ENCODE measurements around the gene UGT1A6. TPM values are rescaled to one million over a fixed set of nuclear protein-coding genes. Genes with fewer than 3 reads are reported as not detected.

UGT1A6 gene
- total and polyA plus RNA-seq, 2 of the 4 experiments (the other 2 are of a cell fraction), result not detected

DNA sequence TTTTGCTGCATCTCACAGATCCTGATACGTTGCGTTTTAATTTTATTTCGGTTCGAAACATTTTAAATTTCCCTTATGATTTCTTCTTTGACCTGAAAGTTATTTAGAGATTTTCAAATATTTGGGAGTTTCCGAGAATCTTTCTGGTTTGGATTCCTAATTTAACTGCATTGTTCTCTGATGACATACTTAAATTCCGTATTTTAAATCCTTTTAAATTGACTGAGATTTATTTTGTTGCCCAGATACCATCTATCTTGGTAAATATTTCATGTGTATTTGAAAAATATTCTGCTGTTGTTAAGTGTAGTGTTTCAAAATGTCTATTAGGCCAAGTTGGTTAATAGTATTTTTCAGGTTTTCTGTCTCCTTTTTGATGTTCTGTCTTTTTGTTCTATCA is 123.2 kb downstream of the UGT1A6 start:
- no peak overlapping the region for H3K56ac ChIP-seq (ENCODE audit: extremely low read depth, insufficient read depth, low read length)
- H3K79me1 ChIP-seq (ENCODE audit: low read depth in 1 of 2, low read length in 2 of 2), result no peaks in the 10 kb centered on the region
- H3K4me3 ChIP-seq (ENCODE audit: insufficient read depth, low read depth, low read length), result no peak overlapping the region
- no peak overlapping the region for H3K18ac ChIP-seq (ENCODE audit: low read depth, low read length)
- CTCF ChIA-PET, result no interaction called here
- no peak for TF ChIP-seq MAZ (IDR thresholded peaks at IDR 0.05; ENCODE audit: borderline replicate concordance, low read depth, low read length)
- TF ChIP-seq RFX5 (IDR thresholded peaks at IDR 0.05; ENCODE audit: low read depth, low read length), result no peak
- TF ChIP-seq NFE2L2 (IDR thresholded peaks at IDR 0.05; ENCODE audit: low read depth, low read length), result no peak
- TF ChIP-seq, protein P1, sequence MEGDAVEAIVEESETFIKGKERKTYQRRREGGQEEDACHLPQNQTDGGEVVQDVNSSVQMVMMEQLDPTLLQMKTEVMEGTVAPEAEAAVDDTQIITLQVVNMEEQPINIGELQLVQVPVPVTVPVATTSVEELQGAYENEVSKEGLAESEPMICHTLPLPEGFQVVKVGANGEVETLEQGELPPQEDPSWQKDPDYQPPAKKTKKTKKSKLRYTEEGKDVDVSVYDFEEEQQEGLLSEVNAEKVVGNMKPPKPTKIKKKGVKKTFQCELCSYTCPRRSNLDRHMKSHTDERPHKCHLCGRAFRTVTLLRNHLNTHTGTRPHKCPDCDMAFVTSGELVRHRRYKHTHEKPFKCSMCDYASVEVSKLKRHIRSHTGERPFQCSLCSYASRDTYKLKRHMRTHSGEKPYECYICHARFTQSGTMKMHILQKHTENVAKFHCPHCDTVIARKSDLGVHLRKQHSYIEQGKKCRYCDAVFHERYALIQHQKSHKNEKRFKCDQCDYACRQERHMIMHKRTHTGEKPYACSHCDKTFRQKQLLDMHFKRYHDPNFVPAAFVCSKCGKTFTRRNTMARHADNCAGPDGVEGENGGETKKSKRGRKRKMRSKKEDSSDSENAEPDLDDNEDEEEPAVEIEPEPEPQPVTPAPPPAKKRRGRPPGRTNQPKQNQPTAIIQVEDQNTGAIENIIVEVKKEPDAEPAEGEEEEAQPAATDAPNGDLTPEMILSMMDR (conservative IDR thresholded peaks at IDR 0.05; ENCODE audit: low read depth, low read length), result no peak
- TF ChIP-seq, protein P2, sequence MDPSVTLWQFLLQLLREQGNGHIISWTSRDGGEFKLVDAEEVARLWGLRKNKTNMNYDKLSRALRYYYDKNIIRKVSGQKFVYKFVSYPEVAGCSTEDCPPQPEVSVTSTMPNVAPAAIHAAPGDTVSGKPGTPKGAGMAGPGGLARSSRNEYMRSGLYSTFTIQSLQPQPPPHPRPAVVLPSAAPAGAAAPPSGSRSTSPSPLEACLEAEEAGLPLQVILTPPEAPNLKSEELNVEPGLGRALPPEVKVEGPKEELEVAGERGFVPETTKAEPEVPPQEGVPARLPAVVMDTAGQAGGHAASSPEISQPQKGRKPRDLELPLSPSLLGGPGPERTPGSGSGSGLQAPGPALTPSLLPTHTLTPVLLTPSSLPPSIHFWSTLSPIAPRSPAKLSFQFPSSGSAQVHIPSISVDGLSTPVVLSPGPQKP (IDR thresholded peaks at IDR 0.05; ENCODE audit: borderline replicate concordance, low read depth, low read length), result no peak
- TF ChIP-seq RAD21 (IDR thresholded peaks at IDR 0.05; ENCODE audit: low read length), result no peak
- no peak for TF ChIP-seq POLR2A (IDR thresholded peaks at IDR 0.05; ENCODE audit: low read depth, low read length)
- no peak for TF ChIP-seq MXI1 (IDR thresholded peaks at IDR 0.05; ENCODE audit: borderline replicate concordance, low read depth, low read length)
- no peak for TF ChIP-seq MAFK (IDR thresholded peaks at IDR 0.05; ENCODE audit: low read depth, low read length)
- TF ChIP-seq SMC3 (IDR thresholded peaks at IDR 0.05; ENCODE audit: low read depth, low read length), result no peak
- TF ChIP-seq, protein P3, sequence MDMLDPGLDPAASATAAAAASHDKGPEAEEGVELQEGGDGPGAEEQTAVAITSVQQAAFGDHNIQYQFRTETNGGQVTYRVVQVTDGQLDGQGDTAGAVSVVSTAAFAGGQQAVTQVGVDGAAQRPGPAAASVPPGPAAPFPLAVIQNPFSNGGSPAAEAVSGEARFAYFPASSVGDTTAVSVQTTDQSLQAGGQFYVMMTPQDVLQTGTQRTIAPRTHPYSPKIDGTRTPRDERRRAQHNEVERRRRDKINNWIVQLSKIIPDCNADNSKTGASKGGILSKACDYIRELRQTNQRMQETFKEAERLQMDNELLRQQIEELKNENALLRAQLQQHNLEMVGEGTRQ (IDR thresholded peaks at IDR 0.05; ENCODE audit: low read depth, low read length), result no peak
- no peak for TF ChIP-seq CHD1 (IDR thresholded peaks at IDR 0.05; ENCODE audit: low read depth, low read length)
- TF ChIP-seq FOS (IDR thresholded peaks at IDR 0.05; ENCODE audit: low read depth, low read length), result no peak
- TF ChIP-seq CEBPB (IDR thresholded peaks at IDR 0.05; ENCODE audit: low read depth, low read length), result no peak
- TF ChIP-seq RCOR1 (IDR thresholded peaks at IDR 0.05; ENCODE audit: insufficient replicate concordance, low read length), result no peak
- TF ChIP-seq BHLHE40 (IDR thresholded peaks at IDR 0.05; ENCODE audit: low read depth, low read length), result no peak
- dilution Hi-C loops (cut with HindIII; ENCODE audit: low sequenced_read_pairs, unreplicated experiment), result no loop called here
- no peak overlapping the region for H3K4ac ChIP-seq (ENCODE audit: low read depth, low read length)
- BruUV-seq (replicated peaks), result no TSS peak
- DNase-seq, result no peak
- POLR2A ChIA-PET (ENCODE audit: unreplicated experiment), result no interaction called here
- H3K23ac ChIP-seq (ENCODE audit: low read depth, low read length), result no peak overlapping the region
- H3K27me3 ChIP-seq (ENCODE audit: control insufficient read depth, insufficient read depth, low read length), result peaks cover 5% of the 10 kb centered on the region; the same call in 1 of the 2 replicates
- no peak overlapping the region for H2BK15ac ChIP-seq (ENCODE audit: low read depth, low read length)
- H2BK20ac ChIP-seq (ENCODE audit: low read depth, low read length), result no peak overlapping the region
- H2AFZ ChIP-seq (replicated peaks; ENCODE audit: low read length, poor library complexity), result no peak overlapping the region
- no peak overlapping the region for H2BK120ac ChIP-seq (ENCODE audit: low read depth, low read length)
- no CpG with 5 or more reads among the region's 6 CpGs for WGBS, 2 experiments (ENCODE audit: extremely low coverage in 2 of 2, insufficient read length in 1 of 2)
- H3K4me2 ChIP-seq (ENCODE audit: low read depth, low read length), result no peak overlapping the region
- no peak overlapping the region for H3K9ac ChIP-seq (ENCODE audit: low read depth, low read length)
- H4K5ac ChIP-seq (ENCODE audit: low read depth, low read length), result no peak overlapping the region
- ATAC-seq (ENCODE audit: low read depth), result no peak
- H3K9me3 ChIP-seq (ENCODE audit: control insufficient read depth, insufficient read depth, low read length), result no peaks in the 10 kb centered on the region
- no peaks in the 10 kb centered on the region for H3K9me1 ChIP-seq (ENCODE audit: insufficient read depth, low read length)
- H2AK9ac ChIP-seq (replicated peaks; ENCODE audit: low read depth, low read length, poor library complexity), result no peak overlapping the region
- no peak overlapping the region for H4K91ac ChIP-seq (ENCODE audit: insufficient read depth, low read depth, low read length)
- no peak overlapping the region for H3K27ac ChIP-seq (ENCODE audit: insufficient read depth, low read length)
- H3K36me3 ChIP-seq (ENCODE audit: control insufficient read depth, insufficient read depth, low read length), result no peaks in the 10 kb centered on the region
- no peak overlapping the region for H2AK5ac ChIP-seq (ENCODE audit: low read depth, low read length)
- in situ Hi-C loops (cut with MboI; ENCODE audit: low sequenced_read_pairs), result no loop called here
- H3K14ac ChIP-seq (replicated peaks; ENCODE audit: low read depth, low read length), result no peak overlapping the region
- H3K4me1 ChIP-seq (ENCODE audit: control insufficient read depth, insufficient read depth, low read length), result no peaks in the 10 kb centered on the region
- intact Hi-C loops (cut with micrococcal nuclease), result no loop called here
- no peaks in the 10 kb centered on the region for H4K20me1 ChIP-seq (ENCODE audit: insufficient read depth, low read length)
- H4K8ac ChIP-seq (ENCODE audit: low read depth in 2 of 2, low read length in 2 of 2), result no peak overlapping the region
- H2BK5ac ChIP-seq (ENCODE audit: low read depth, low read length, poor library complexity, severe bottlenecking), result no peak overlapping the region

Measured in IMR-90 (cell line).